ENCODE data around the gene XDH.
A peak's percentile ranks its signal among the peaks of the same experiment; 100 is the strongest.

Gene XDH

GRCh38 chr2:31363956-31364750 is 50.4 kb downstream of the XDH start:
- no peak for DNase-seq

- no peak for DNase-seq
These were observed 52.0 kb downstream of the XDH start for GRCh38 chr2:31362581-31362980.

- DNase-seq: no peak
These were observed 55.3 kb downstream of the XDH start for GRCh38 chr2:31359229-31359628.

- no peak for DNase-seq
These were observed 59.7 kb downstream of the XDH start for GRCh38 chr2:31354837-31355236.

GRCh38 chr2:31353179-31353578 is 61.4 kb downstream of the XDH start:
- no peak for DNase-seq

GRCh38 chr2:31349684-31350083 is 64.9 kb downstream of the XDH start:
- no peak for DNase-seq

GRCh38 chr2:31349160-31349559 is 65.4 kb downstream of the XDH start:
- DNase-seq: no peak

- no peak for DNase-seq
These were observed 65.9 kb downstream of the XDH start for GRCh38 chr2:31348618-31349017.

- no peak for DNase-seq
These were observed 66.8 kb downstream of the XDH start for GRCh38 chr2:31347750-31348149.

GRCh38 chr2:31347319-31347718 is 67.2 kb downstream of the XDH start:
- DNase-seq: no peak

GRCh38 chr2:31344447-31344846 is 70.1 kb downstream of the XDH start:
- DNase-seq: no peak

- no peak for DNase-seq
These were observed 73.2 kb downstream of the XDH start for GRCh38 chr2:31341351-31341750.

- no peak for DNase-seq
These were observed 74.8 kb downstream of the XDH start for GRCh38 chr2:31339696-31340095.

GRCh38 chr2:31337860-31338259 is 76.7 kb downstream of the XDH start:
- DNase-seq: no peak

GRCh38 chr2:31337197-31337596 is 77.3 kb downstream of the XDH start:
- DNase-seq: no peak

GRCh38 chr2:31335921-31336585 is 78.5 kb downstream of the XDH start:
- no peak for DNase-seq

- no peak for DNase-seq
These were observed 80.1 kb downstream of the XDH start for GRCh38 chr2:31334311-31335026.

- DNase-seq: peak; percentile 72 to 92 (median 87)
These were observed 80.9 kb downstream of the XDH start for GRCh38 chr2:31333527-31334183.

- DNase-seq: no peak
These were observed 81.5 kb downstream of the XDH start for GRCh38 chr2:31333046-31333445.

GRCh38 chr2:31332521-31332920 is 82.0 kb downstream of the XDH start:
- DNase-seq: no peak

- no peak for DNase-seq
These were observed 83.4 kb downstream of the XDH start for GRCh38 chr2:31331156-31331555.

- no peak for DNase-seq
These were observed 85.4 kb downstream of the XDH start for GRCh38 chr2:31329081-31329625.

- no peak for DNase-seq
These were observed 86.5 kb downstream of the XDH start for GRCh38 chr2:31328026-31328425.

All from NCI-H1417 (cell line).